MM.1S (cell line): ENCODE measurements around the gene WDFY2.

ENCODE experiments used
- DNase-seq: peaks from one replicate; pipeline ENCODE4 v3.0.0-alpha.2; 2015
- H2AFZ ChIP-seq: fragments of 300-600 bp; sonication (generic); 2 replicates; pipeline ENCODE4 v1.6.0; 2016; ENCODE audit warnings: antibody characterized with exemption, low read length
- H3F3A ChIP-seq: fragments of 300-600 bp; sonication (generic); 2 replicates; pipeline ENCODE4 v1.6.1; 2016; ENCODE audit warnings: mild to moderate bottlenecking, antibody characterized with exemption, low read length, moderate library complexity, mixed read lengths; ENCODE audit not compliant: insufficient read depth
- H3K27ac ChIP-seq: fragments of 300-600 bp; sonication (generic); 2 replicates; pipeline ENCODE4 v1.5.1; 2016; ENCODE audit warnings: mild to moderate bottlenecking, low read length
- H3K27me3 ChIP-seq: fragments of 300-600 bp; sonication (generic); replicated peaks from 2 replicates; pipeline ENCODE4 v1.6.0; 2016; ENCODE audit warnings: low read length; ENCODE audit not compliant: insufficient read depth
- H3K36me3 ChIP-seq: fragments of 300-600 bp; sonication (generic); replicated peaks from 2 replicates; pipeline ENCODE4 v1.6.1; 2016; ENCODE audit warnings: mild to moderate bottlenecking, low read length, mixed read lengths; ENCODE audit not compliant: insufficient read depth
- H3K4me1 ChIP-seq: fragments of 300-600 bp; sonication (generic); 2 replicates; pipeline ENCODE4 v1.6.1; 2016; ENCODE audit warnings: low read length, mixed read lengths
- H3K4me2 ChIP-seq: fragments of 300-600 bp; sonication (generic); 2 replicates; pipeline ENCODE4 v1.6.0; 2016; ENCODE audit warnings: low read depth, low read length
- H3K4me3 ChIP-seq: fragments of 300-600 bp; sonication (generic); 2 replicates; pipeline ENCODE4 v1.5.1; 2016; ENCODE audit warnings: low read length, mixed read lengths
- H3K79me2 ChIP-seq: fragments of 300-600 bp; sonication (generic); 2 replicates; pipeline ENCODE4 v1.6.1; 2016; ENCODE audit warnings: mixed run types, low read length, mixed read lengths
- H3K9ac ChIP-seq: fragments of 300-600 bp; sonication (generic); 2 replicates; pipeline ENCODE4 v1.6.1; 2016; ENCODE audit warnings: low read length, mixed read lengths
- H3K9me2 ChIP-seq: fragments of 300-600 bp; sonication (generic); replicated peaks from 2 replicates; pipeline ENCODE4 v1.6.1; 2016; ENCODE audit warnings: mild to moderate bottlenecking, low read length, mixed read lengths; ENCODE audit not compliant: insufficient read depth
- H3K9me3 ChIP-seq: fragments of 300-600 bp; sonication (generic); replicated peaks from 2 replicates; pipeline ENCODE4 v1.6.1; 2016; ENCODE audit warnings: mild to moderate bottlenecking, low read length, mixed read lengths; ENCODE audit not compliant: insufficient read depth
- H4K20me1 ChIP-seq: fragments of 300-600 bp; sonication (generic); 2 replicates; pipeline ENCODE4 v1.6.1; 2016; ENCODE audit warnings: mild to moderate bottlenecking, low read length, moderate library complexity, mixed read lengths; ENCODE audit not compliant: insufficient read depth
- EZH2 ChIP-seq: fragments of 300-600 bp; sonication (generic); optimal IDR thresholded peaks from 2 replicates; pipeline ENCODE3; 2017; ENCODE audit warnings: low read depth, mild to moderate bottlenecking, antibody characterized with exemption, low read length, mixed read lengths
- EZH2phosphoT487 ChIP-seq: fragments of 300-600 bp; sonication (generic); IDR thresholded peaks from 2 replicates; pipeline ENCODE4 v1.6.1; 2018; ENCODE audit warnings: antibody characterized with exemption, low read length
- TF ChIP-seq, protein P1 (sequence below): fragments of 300-600 bp; sonication (generic); IDR thresholded peaks from 2 replicates; pipeline ENCODE4 v1.5.1; 2016; ENCODE audit warnings: antibody characterized with exemption, low read length, mixed read lengths

The WDFY2 gene

DNA sequence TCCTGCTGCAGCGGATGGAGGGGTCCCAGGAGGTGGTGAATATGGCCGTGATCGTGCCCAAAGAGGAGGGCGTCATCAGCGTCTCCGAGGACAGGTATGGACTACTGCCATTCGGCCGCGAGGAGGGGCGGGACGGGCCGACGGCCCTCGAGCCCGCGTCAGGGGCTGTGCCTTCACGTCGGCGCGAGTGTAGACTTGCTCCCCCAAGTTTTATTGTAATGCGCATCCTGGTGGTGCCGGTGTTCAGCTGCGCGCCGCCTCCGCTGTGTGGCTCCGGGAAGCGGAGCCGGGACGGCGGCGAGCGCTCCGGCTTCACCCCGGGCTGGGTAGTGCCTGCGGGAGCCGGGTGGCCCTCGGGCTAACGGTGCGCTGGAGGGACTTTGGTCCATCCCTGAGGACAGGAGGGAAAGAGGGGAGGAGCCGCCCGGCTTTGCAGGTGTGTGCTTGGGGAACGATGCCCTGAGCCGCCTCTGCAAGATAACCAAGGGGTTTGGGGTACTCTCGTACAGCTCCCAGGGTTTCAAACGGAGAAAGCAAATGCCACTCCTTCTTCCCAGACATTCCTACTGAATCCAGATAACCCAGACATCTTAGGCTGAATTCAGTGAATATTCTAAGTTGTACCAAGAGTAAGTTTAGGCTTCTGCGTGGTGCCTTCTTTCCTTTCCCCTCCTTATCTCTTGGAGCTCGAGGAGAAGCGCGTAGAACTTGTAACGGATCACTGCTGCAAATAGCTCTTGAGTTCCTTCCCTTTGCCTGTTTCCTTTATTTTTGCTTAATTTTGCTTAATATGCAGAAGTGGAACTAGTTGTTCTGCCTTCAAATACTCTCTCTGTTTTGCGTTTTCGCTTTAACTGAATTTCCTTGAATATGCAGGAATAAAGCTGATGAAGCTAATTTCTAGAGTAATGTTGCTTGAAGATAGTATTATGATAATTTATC, 740 bp downstream of the WDFY2 start:
- Histone ChIP-seq H3K79me2 (no peaks in the 10 kb centered on the region; the same call in 1 of the 2 replicates), H2AFZ (peak overlapping the region; percentile 91), H3K27me3 (no peaks in the 10 kb centered on the region), H3K9ac (peak overlapping the region; percentile 62), H3F3A (no peaks in the 10 kb centered on the region), H3K9me2 (no peaks in the 10 kb centered on the region), H4K20me1 (no peaks in the 10 kb centered on the region), H3K36me3 (no peaks in the 10 kb centered on the region), H3K4me1 (peaks cover 4% of the 10 kb centered on the region; the same call in 1 of the 2 replicates), H3K9me3 (no peaks in the 10 kb centered on the region), H3K4me2 (peak overlapping the region; percentile 72), H3K4me3 (peak overlapping the region; percentile 88), H3K27ac (peak overlapping the region; percentile 35; the same call in 1 of the 2 replicates)
- DNase-seq, result peak; percentile 55
- TF ChIP-seq EZH2, result no peak
- TF ChIP-seq EZH2phosphoT487, result no peak
- TF ChIP-seq, protein P1, sequence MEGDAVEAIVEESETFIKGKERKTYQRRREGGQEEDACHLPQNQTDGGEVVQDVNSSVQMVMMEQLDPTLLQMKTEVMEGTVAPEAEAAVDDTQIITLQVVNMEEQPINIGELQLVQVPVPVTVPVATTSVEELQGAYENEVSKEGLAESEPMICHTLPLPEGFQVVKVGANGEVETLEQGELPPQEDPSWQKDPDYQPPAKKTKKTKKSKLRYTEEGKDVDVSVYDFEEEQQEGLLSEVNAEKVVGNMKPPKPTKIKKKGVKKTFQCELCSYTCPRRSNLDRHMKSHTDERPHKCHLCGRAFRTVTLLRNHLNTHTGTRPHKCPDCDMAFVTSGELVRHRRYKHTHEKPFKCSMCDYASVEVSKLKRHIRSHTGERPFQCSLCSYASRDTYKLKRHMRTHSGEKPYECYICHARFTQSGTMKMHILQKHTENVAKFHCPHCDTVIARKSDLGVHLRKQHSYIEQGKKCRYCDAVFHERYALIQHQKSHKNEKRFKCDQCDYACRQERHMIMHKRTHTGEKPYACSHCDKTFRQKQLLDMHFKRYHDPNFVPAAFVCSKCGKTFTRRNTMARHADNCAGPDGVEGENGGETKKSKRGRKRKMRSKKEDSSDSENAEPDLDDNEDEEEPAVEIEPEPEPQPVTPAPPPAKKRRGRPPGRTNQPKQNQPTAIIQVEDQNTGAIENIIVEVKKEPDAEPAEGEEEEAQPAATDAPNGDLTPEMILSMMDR, result no peak

DNA sequence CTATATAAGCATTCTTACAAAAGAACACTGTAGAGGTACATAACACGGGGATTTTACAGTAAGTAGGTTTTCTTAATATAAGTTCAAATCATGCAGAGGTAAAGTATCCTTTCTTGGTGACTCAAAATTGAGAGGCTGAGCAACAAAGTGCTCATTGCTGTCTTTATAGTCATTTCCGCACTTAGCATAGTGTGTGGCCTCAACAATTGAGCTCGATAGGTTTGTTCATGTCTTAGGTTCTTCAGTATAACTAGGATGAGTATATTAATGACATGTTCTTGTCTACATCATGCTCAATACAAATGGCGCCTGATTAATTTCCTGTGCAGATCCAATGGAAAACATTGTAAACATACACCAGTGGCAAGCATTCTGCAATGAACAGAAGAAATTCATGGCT, 1.4 kb downstream of the WDFY2 start:
- H4K20me1 ChIP-seq, result no peaks in the 10 kb centered on the region
- no peak for DNase-seq
- no peaks in the 10 kb centered on the region for H3K36me3 ChIP-seq
- no peaks in the 10 kb centered on the region for H3K27me3 ChIP-seq
- TF ChIP-seq EZH2 (no peak), EZH2phosphoT487 (no peak)
- TF ChIP-seq, protein P1, result no peak
- H3K9me2 ChIP-seq, result no peaks in the 10 kb centered on the region
- H3K4me3 ChIP-seq, result peak overlapping the region; percentile 88; the same call in 1 of the 2 replicates
- H3K9ac ChIP-seq, result no peak overlapping the region
- no peaks in the 10 kb centered on the region; the same call in 1 of the 2 replicates for H3K79me2 ChIP-seq
- no peaks in the 10 kb centered on the region for H3F3A ChIP-seq
- peak overlapping the region; percentile 72 for H3K4me2 ChIP-seq
- H3K9me3 ChIP-seq, result no peaks in the 10 kb centered on the region
- no peak overlapping the region for H2AFZ ChIP-seq
- peaks cover 7% of the 10 kb centered on the region; the same call in 1 of the 2 replicates for H3K4me1 ChIP-seq
- no peak overlapping the region for H3K27ac ChIP-seq

DNA sequence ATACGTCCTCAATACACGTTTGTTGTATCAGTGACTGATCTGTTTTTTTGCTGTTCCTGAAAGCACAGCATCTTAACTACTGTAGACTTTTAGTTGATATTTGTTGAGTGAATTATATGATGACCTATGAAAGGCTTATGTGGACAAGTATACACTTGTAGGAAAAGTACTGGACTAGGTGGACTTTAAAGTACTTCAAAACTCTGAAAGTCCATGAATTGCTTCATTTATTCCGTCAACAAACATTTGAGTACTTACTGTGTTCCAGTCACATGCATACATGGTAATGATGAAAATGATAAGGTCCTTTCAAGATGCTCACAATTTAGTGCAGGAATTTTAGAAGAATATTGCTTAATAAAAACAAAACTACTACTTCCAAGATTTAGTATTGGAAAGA, 3.1 kb downstream of the WDFY2 start:
- H3K27ac ChIP-seq, result no peak overlapping the region
- no peak overlapping the region for H3K4me2 ChIP-seq
- no peaks in the 10 kb centered on the region for H3K9me3 ChIP-seq
- DNase-seq, result no peak
- no peaks in the 10 kb centered on the region for H3K9me2 ChIP-seq
- no peaks in the 10 kb centered on the region for H3K36me3 ChIP-seq
- no peaks in the 10 kb centered on the region for H3F3A ChIP-seq
- H4K20me1 ChIP-seq, result no peaks in the 10 kb centered on the region
- no peaks in the 10 kb centered on the region for H3K27me3 ChIP-seq
- H3K79me2 ChIP-seq, result no peaks in the 10 kb centered on the region; the same call in none of the 2 replicates
- H3K4me1 ChIP-seq, result peaks cover 7% of the 10 kb centered on the region; the same call in 1 of the 2 replicates
- no peak overlapping the region for H3K9ac ChIP-seq
- TF ChIP-seq, protein P1, result no peak
- TF ChIP-seq EZH2phosphoT487 (no peak), EZH2 (no peak)
- H2AFZ ChIP-seq, result no peak overlapping the region
- H3K4me3 ChIP-seq, result no peak overlapping the region
